ENCODE data around the gene TPSD1.

TPSD1 gene

GRCh38 chr16:1285669-1286512 is 30.0 kb downstream of the TPSD1 start:
- H3K4me2 ChIP-seq (ENCODE audit: low read length), result no peak overlapping the region
- peaks cover 10% of the 10 kb centered on the region for H3K27me3 ChIP-seq (ENCODE audit: control insufficient read depth, low read length)
- H3F3A ChIP-seq (ENCODE audit: control insufficient read depth, insufficient read depth), result no peaks in the 10 kb centered on the region
- H3K36me3 ChIP-seq (ENCODE audit: control insufficient read depth, low read length), result no peaks in the 10 kb centered on the region
- no peak overlapping the region for H3K4me3 ChIP-seq (ENCODE audit: low read length)
- H3K27ac ChIP-seq (ENCODE audit: low read depth, low read length), result no peak overlapping the region
- H3K9me2 ChIP-seq (replicated peaks; ENCODE audit: control insufficient read depth, low read length), result no peaks in the 10 kb centered on the region
- no peaks in the 10 kb centered on the region for H4K20me1 ChIP-seq (ENCODE audit: control insufficient read depth, insufficient read depth, low read depth, low read length)
- H3K4me1 ChIP-seq (ENCODE audit: control insufficient read depth, low read length), result peaks cover 3% of the 10 kb centered on the region; the same call in 1 of the 2 replicates
- TF ChIP-seq CTCF (IDR thresholded peaks at IDR 0.05; ENCODE audit: low read depth, low read length, poor library complexity, severe bottlenecking), result no peak
- no peak for TF ChIP-seq EZH2phosphoT487 (IDR thresholded peaks at IDR 0.05; ENCODE audit: borderline replicate concordance, low read length)
- no peaks in the 10 kb centered on the region for H3K9me3 ChIP-seq (ENCODE audit: control insufficient read depth, insufficient read depth, low read length)
- no peaks in the 10 kb centered on the region for H3K79me2 ChIP-seq (ENCODE audit: control insufficient read depth, low read length)

GRCh38 chr16:1286513-1287094 is 30.7 kb downstream of the TPSD1 start:
- Histone ChIP-seq H3K4me2 (ENCODE audit: low read length) (no peak overlapping the region), H3K4me3 (ENCODE audit: low read length) (no peak overlapping the region), H3K36me3 (ENCODE audit: control insufficient read depth, low read length) (no peaks in the 10 kb centered on the region), H3K27me3 (ENCODE audit: control insufficient read depth, low read length) (peaks cover 14% of the 10 kb centered on the region), H3K79me2 (ENCODE audit: control insufficient read depth, low read length) (no peaks in the 10 kb centered on the region), H3K9me2 (replicated peaks; ENCODE audit: control insufficient read depth, low read length) (no peaks in the 10 kb centered on the region), H3K27ac (ENCODE audit: low read depth, low read length) (no peak overlapping the region), H3K9me3 (ENCODE audit: control insufficient read depth, insufficient read depth, low read length) (no peaks in the 10 kb centered on the region), H3K4me1 (ENCODE audit: control insufficient read depth, low read length) (peaks cover 3% of the 10 kb centered on the region; the same call in 1 of the 2 replicates), H4K20me1 (ENCODE audit: control insufficient read depth, insufficient read depth, low read depth, low read length) (no peaks in the 10 kb centered on the region), H3F3A (ENCODE audit: control insufficient read depth, insufficient read depth) (no peaks in the 10 kb centered on the region)
- TF ChIP-seq CTCF (IDR thresholded peaks at IDR 0.05; ENCODE audit: low read depth, low read length, poor library complexity, severe bottlenecking), result no peak
- TF ChIP-seq EZH2phosphoT487 (IDR thresholded peaks at IDR 0.05; ENCODE audit: borderline replicate concordance, low read length), result no peak

- TF ChIP-seq CTCF (IDR thresholded peaks at IDR 0.05; ENCODE audit: low read depth, low read length, poor library complexity, severe bottlenecking), result no peak
- no peak for TF ChIP-seq EZH2phosphoT487 (IDR thresholded peaks at IDR 0.05; ENCODE audit: borderline replicate concordance, low read length)
- Histone ChIP-seq H3K4me3 (ENCODE audit: low read length) (no peak overlapping the region), H3K27ac (ENCODE audit: low read depth, low read length) (no peak overlapping the region), H3K4me1 (ENCODE audit: control insufficient read depth, low read length) (no peaks in the 10 kb centered on the region), H3K4me2 (ENCODE audit: low read length) (no peak overlapping the region), H3K9me2 (replicated peaks; ENCODE audit: control insufficient read depth, low read length) (no peaks in the 10 kb centered on the region), H3K9me3 (ENCODE audit: control insufficient read depth, insufficient read depth, low read length) (no peaks in the 10 kb centered on the region), H3K36me3 (ENCODE audit: control insufficient read depth, low read length) (no peaks in the 10 kb centered on the region), H3K79me2 (ENCODE audit: control insufficient read depth, low read length) (no peaks in the 10 kb centered on the region), H3K27me3 (ENCODE audit: control insufficient read depth, low read length) (peaks cover 16% of the 10 kb centered on the region), H4K20me1 (ENCODE audit: control insufficient read depth, insufficient read depth, low read depth, low read length) (no peaks in the 10 kb centered on the region), H3F3A (ENCODE audit: control insufficient read depth, insufficient read depth) (no peaks in the 10 kb centered on the region)
These were observed 32.3 kb downstream of the TPSD1 start for GRCh38 chr16:1287982-1288670.

All from DOHH2 (cell line).